Measurements from ENCODE around the gene ADIPOQ.
"Not testable (repeated sequence)": the region's sequence is repeated elsewhere in the genome, so short reads cannot be mapped to it uniquely, and the experiment has no call there.

Gene ADIPOQ

DNA sequence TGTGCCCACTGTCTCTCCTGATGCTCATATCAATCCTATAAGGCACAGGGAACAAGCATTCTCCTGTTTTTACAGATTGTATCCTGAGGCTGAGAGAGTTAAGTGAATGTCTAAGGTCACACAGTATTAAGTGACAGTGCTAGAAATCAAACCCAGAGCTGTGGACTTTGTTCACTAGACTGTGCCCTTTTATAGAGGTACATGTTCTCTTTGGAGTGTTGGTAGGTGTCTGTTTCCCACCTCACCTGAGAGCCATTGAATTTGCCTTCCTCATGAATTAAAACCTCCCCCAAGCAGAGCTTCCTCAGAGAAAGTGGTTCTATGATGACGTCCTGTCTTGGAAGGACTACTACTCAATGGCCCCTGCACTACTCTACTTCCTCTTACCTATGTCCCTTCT lies 12.4 kb downstream of the ADIPOQ start:
- Histone ChIP-seq H3K36me3 (ENCODE audit: insufficient read depth, low read length) (no peaks in the 10 kb centered on the region), H3K4me3 (no peak overlapping the region), H3K9ac (ENCODE audit: insufficient read length) (no peak overlapping the region), H3K27ac (no peak overlapping the region), H3K9me3 (ENCODE audit: low read depth, low read length) (no peaks in the 10 kb centered on the region; the same call in 1 of the 2 replicates)
- no peak for TF ChIP-seq POLR2AphosphoS5 (IDR thresholded peaks at IDR 0.05; ENCODE audit: borderline replicate concordance, low read depth, low read length)
- TF ChIP-seq EZH2 (IDR thresholded peaks at IDR 0.05), result no peak
- TF ChIP-seq FOXP2 (optimal IDR thresholded peaks at IDR 0.05; ENCODE audit: control extremely low read depth, extremely low read length, insufficient read depth), result no peak
- no peak for DNase-seq (ENCODE audit: low read depth, low spot score)

DNA sequence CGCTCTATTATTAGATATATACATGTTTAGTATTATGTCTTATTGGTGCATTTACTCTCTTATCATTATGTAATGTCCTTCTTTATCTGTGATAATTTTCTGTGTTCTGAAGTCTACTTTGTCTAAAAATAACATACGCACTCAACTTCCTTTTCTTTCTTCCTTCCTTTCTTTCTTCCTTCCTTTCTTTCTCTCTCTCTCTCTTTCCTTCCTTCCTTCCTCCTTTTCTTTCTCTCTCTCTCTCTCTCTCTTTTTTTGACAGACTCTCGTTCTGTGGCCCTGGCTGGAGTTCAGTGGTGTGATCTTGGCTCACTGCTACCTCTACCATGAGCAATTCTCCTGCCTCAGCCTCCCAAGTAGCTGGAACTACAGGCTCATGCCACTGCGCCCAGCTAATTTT lies 15.2 kb downstream of the ADIPOQ start:
- TF ChIP-seq EZH2 (IDR thresholded peaks at IDR 0.05) (no peak), FOXP2 (optimal IDR thresholded peaks at IDR 0.05; ENCODE audit: control extremely low read depth, extremely low read length, insufficient read depth) (no peak), POLR2AphosphoS5 (IDR thresholded peaks at IDR 0.05; ENCODE audit: borderline replicate concordance, low read depth, low read length) (no peak)
- Histone ChIP-seq H3K9ac (ENCODE audit: insufficient read length) (no peak overlapping the region), H3K4me3 (no peak overlapping the region), H3K9me3 (ENCODE audit: low read depth, low read length) (no peaks in the 10 kb centered on the region; the same call in 1 of the 2 replicates), H3K27ac (no peak overlapping the region), H3K36me3 (ENCODE audit: insufficient read depth, low read length) (no peaks in the 10 kb centered on the region)
- no peak for DNase-seq (ENCODE audit: low read depth, low spot score)

DNA sequence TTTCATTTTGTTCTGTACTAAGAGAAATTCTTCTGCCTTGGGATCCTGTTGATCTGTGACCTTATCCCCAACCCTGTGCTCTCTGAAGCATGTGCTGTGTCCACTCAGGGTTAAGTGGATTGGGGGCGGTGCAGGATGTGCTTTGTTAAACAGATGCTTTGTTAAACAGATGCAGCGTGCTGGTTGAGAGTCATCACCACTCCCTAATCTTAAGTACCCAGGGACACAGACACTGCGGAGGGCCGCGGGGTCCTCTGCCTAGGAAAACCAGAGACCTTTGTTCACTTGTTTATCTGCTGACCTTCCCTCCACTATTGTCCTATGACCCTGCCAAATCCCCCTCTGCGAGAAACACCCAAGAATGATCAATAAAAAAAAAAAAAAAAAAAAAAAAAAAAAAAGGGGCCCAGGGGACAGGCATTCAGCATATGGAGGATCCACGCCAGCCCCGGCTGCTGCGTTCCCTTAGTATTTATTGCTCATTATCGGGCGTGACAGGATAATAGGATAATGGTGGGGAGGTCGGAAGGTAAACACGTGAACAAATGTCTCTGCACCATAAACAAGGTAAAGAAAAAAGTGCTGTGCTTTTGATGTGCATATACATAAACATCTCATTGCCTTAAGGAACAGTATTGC lies 22.8 kb downstream of the ADIPOQ start:
- not testable (repeated sequence) for H3K36me3 ChIP-seq (ENCODE audit: insufficient read depth, low read length); DNase-seq (ENCODE audit: low read depth, low spot score); H3K4me3 ChIP-seq; H3K9ac ChIP-seq (ENCODE audit: insufficient read length); H3K27ac ChIP-seq; H3K9me3 ChIP-seq (ENCODE audit: low read depth, low read length)

DNA sequence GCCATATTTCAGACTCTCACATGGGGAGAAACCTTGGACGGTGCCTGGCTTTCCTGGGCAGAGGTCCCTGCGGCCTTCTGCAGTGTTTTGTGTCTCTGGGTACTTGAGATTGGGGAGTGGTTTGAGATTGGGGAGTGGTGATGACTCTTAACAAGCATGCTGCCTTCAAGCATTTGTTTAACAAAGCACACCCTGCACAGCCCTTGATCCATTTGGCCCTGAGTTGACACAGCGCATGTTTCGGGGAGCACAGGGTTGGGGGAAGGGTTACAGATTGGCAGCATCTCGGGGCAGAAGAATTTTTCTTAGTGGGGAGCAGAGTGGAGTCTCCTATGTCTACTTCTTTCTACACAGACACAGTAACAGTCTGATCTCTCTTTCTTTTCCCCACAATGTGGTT lies 23.6 kb downstream of the ADIPOQ start:
- not testable (repeated sequence) for H3K4me3 ChIP-seq; DNase-seq (ENCODE audit: low read depth, low spot score); H3K27ac ChIP-seq; H3K9ac ChIP-seq (ENCODE audit: insufficient read length); H3K36me3 ChIP-seq (ENCODE audit: insufficient read depth, low read length); H3K9me3 ChIP-seq (ENCODE audit: low read depth, low read length)

DNA sequence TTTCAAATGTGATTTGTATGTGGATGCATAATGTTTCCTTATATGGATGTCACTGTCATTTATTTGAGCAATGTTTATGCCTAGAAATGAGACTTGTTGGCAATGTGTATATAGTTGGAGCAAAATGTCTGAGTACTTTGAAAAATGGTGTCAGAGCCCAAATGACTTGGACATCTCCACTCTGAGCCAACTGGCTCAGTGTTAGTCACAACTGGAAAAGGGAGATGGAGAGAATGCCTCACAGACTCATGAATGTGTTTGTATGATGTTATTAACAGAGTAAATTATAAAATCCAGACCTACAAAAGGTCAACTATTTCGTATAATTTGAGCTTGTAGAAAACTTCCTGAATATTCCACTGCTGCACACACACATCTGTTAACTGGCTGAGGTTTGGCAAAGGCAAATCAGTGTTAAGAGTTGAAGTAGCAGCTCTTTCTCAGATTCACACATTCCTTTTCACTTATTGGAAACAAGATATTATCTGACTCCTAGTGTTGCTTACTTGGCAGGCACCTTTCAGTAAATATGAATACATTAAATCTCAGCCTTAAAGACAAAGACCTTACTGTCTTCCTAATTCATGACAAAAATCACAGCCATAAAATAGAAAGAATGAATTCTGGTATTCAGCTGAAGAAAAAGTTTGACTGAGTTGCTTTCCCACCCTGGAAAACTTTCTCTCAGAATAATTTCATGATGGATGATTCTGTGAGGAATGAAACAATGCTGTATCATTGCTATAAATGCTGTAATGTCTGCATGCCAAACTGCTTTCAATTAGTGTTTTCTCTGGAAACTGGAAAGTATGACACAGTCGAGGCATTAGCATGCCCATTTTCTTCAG lies 27.0 kb downstream of the ADIPOQ start:
- H3K9me3 ChIP-seq (ENCODE audit: low read depth, low read length), result no peaks in the 10 kb centered on the region
- no peak for TF ChIP-seq POLR2AphosphoS5 (IDR thresholded peaks at IDR 0.05; ENCODE audit: borderline replicate concordance, low read depth, low read length)
- no peak for TF ChIP-seq EZH2 (IDR thresholded peaks at IDR 0.05)
- TF ChIP-seq FOXP2 (optimal IDR thresholded peaks at IDR 0.05; ENCODE audit: control extremely low read depth, extremely low read length, insufficient read depth), result no peak
- no peak overlapping the region for H3K9ac ChIP-seq (ENCODE audit: insufficient read length)
- H3K36me3 ChIP-seq (ENCODE audit: insufficient read depth, low read length), result no peaks in the 10 kb centered on the region
- no peak overlapping the region for H3K27ac ChIP-seq
- no peak for DNase-seq (ENCODE audit: low read depth, low spot score)
- no peak overlapping the region for H3K4me3 ChIP-seq

DNA sequence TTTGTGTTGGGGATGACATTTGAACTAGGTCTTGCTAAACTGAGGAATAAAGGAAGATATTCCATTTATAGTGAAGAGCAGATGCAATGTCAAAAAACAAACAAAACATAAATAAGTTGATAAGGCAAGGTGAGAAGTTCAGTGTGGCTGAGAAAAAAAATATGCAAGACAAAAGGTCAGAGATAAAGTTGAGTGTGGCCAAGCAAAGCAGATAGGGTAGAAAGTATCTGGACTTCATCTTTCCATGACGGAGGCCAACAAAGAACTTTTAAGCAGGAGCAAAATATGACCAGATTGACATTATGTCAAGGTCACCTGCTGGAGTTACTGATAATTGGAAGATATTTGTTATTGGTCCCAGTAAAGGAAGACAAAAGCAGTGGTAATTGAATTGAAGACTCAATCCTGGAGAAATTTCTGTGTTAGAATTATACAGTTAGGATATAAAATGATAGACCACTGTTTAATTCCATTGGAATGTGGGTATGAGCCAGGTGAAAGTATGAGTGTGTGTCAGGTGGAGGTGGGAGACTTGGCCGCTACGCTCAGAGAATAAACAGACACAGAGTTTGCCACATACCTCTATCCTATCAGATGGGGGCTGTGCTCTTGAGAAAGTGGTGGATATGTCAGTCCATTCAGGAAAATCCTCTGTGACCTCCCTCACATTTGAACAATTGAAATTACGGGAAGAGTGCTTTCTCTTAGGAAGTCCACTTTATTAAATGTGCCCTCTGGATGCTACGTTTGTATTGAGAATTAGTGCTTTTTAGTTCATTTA lies 28.1 kb downstream of the ADIPOQ start:
- Histone ChIP-seq H3K9me3 (ENCODE audit: low read depth, low read length) (no peaks in the 10 kb centered on the region), H3K4me3 (no peak overlapping the region), H3K9ac (ENCODE audit: insufficient read length) (no peak overlapping the region), H3K36me3 (ENCODE audit: insufficient read depth, low read length) (no peaks in the 10 kb centered on the region), H3K27ac (no peak overlapping the region)
- no peak for DNase-seq (ENCODE audit: low read depth, low spot score)
- no peak for TF ChIP-seq FOXP2 (optimal IDR thresholded peaks at IDR 0.05; ENCODE audit: control extremely low read depth, extremely low read length, insufficient read depth)
- TF ChIP-seq EZH2 (IDR thresholded peaks at IDR 0.05), result no peak
- TF ChIP-seq POLR2AphosphoS5 (IDR thresholded peaks at IDR 0.05; ENCODE audit: borderline replicate concordance, low read depth, low read length), result no peak

DNA sequence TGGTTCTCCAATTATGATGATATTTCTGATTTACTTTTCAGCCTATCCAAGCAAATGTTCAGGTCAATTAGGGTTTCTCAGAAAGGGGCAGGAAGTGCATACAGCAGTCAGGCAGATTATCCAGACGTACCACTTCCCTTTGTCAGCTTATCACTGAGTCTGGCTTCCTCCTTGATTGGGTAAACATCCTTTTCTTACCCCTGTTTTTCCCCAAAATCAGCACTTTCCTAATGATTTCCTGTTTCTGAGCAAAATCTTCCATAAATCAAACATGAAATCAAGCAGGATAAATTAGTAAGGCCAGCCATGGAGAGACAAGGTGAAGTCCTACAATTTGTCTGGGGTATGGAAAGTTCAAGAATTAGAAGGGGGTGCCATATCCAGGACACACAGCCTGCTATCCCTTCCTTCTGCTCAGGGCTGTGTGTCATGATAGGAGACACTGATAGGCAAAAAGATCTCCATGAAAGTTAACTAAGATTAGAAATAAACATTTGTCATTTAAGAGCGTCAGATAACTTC lies 29.0 kb downstream of the ADIPOQ start:
- DNase-seq (ENCODE audit: low read depth, low spot score), result no peak
- H3K9me3 ChIP-seq (ENCODE audit: low read depth, low read length), result no peaks in the 10 kb centered on the region
- no peaks in the 10 kb centered on the region for H3K36me3 ChIP-seq (ENCODE audit: insufficient read depth, low read length)
- no peak overlapping the region for H3K4me3 ChIP-seq
- H3K9ac ChIP-seq (ENCODE audit: insufficient read length), result no peak overlapping the region
- TF ChIP-seq FOXP2 (optimal IDR thresholded peaks at IDR 0.05; ENCODE audit: control extremely low read depth, extremely low read length, insufficient read depth), result no peak
- TF ChIP-seq EZH2 (IDR thresholded peaks at IDR 0.05), result no peak
- TF ChIP-seq POLR2AphosphoS5 (IDR thresholded peaks at IDR 0.05; ENCODE audit: borderline replicate concordance, low read depth, low read length), result no peak
- H3K27ac ChIP-seq, result no peak overlapping the region

DNA sequence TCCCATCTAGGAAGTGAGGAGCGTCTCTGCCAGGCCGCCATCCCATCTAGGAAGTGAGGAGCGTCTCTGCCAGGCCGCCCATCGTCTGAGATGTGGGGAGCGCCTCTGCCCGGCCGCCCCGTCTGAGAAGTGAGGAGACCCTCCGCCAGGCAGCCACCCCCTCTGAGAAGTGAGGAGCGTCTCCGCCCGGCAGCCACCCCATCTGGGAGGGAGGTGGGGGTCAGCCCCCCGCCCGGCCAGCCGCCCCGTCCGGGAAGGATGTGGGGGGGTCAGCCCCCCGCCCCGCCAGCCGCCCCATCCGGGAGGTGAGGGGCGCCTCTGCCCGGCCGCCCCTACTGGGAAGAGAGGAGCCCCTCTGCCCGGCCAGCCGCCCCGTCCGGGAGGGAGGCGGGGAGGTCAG lies 31.3 kb downstream of the ADIPOQ start:
- not testable (repeated sequence) for H3K9me3 ChIP-seq (ENCODE audit: low read depth, low read length); H3K9ac ChIP-seq (ENCODE audit: insufficient read length); DNase-seq (ENCODE audit: low read depth, low spot score); H3K27ac ChIP-seq; H3K36me3 ChIP-seq (ENCODE audit: insufficient read depth, low read length); H3K4me3 ChIP-seq

DNA sequence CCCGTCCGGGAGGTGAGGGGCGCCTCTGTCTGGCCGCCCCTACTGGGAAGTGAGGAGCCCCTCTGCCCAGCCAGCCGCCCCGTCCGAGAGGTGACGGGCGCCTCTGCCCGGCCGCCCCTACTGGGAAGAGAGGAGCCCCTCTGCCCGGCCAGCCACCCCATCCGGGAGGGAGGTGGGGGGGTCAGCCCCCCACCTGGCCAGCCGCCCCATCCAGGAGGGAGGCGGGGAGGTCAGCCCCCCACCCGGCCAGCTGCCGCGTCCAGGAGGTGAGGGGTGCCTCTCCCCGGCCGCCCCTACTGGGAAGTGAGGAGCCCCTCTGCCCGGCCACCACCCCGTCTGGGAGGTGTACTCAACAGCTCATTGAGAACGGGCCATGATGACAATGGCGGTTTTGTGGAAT lies 31.7 kb downstream of the ADIPOQ start:
- DNase-seq (ENCODE audit: low read depth, low spot score); H3K4me3 ChIP-seq; H3K27ac ChIP-seq; H3K9ac ChIP-seq (ENCODE audit: insufficient read length); H3K9me3 ChIP-seq (ENCODE audit: low read depth, low read length); H3K36me3 ChIP-seq (ENCODE audit: insufficient read depth, low read length): not testable (repeated sequence)

DNA sequence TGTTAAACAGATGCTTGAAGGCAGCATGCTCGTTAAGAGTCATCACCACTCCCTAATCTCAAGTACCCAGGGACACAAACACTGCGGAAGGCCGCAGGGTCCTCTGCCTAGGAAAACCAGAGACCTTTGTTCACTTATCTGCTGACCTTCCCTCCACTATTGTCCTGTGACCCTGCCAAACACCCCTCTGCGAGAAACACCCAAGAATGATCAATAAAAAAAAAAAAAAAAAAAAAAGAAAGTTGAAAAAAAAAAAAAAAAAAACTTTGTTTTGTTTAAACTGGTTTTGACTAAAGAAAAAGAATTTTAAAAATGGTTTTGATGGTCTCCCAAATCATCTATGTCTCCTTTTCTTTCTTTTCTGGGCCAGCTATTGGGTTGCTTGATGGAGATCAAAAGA lies 32.3 kb downstream of the ADIPOQ start:
- not testable (repeated sequence) for H3K9me3 ChIP-seq (ENCODE audit: low read depth, low read length); DNase-seq (ENCODE audit: low read depth, low spot score); H3K9ac ChIP-seq (ENCODE audit: insufficient read length); H3K4me3 ChIP-seq; H3K36me3 ChIP-seq (ENCODE audit: insufficient read depth, low read length); H3K27ac ChIP-seq

Data from SK-N-MC (cell line).